Sigmoid colon (tissue), 3 donors: Measurements from ENCODE around the gene SDR42E1.

Source experiments
- CTCF ChIP-seq, 4 experiments: fragments of 450-650 bp in 3 of 4; fragments of 200-600 bp in 1 of 4; IDR thresholded peaks; one replicate each; pipeline ENCODE4 v1.5.1; 2016 to 2019; ENCODE audit warnings: antibody characterized with exemption in 4 of 4, mild to moderate bottlenecking in 3 of 4, moderate library complexity in 2 of 4
- POLR2A ChIP-seq, 2 donors: fragments of 450-650 bp; IDR thresholded peaks; one replicate each; pipeline ENCODE4 v1.6.1; 2016; ENCODE audit warnings: antibody characterized with exemption in 2 of 2, mild to moderate bottlenecking in 2 of 2, moderate library complexity in 2 of 2

GRCh38 chr16:82019535-82019934 lies 8.3 kb upstream of the SDR42E1 start:
- TF ChIP-seq CTCF (IDR thresholded peaks at IDR 0.05) (no peak), POLR2A (IDR thresholded peaks at IDR 0.05) (no peak)
